PFSK-1 (cell line): Measurements from ENCODE around the gene TRIM47.

Experiments
- POLR2AphosphoS5 ChIP-seq: IDR thresholded peaks from 2 replicates; pipeline ENCODE4 v1.6.1; 2012; ENCODE audit warnings: low read depth, mild to moderate bottlenecking, control low read depth, low read length, moderate library complexity
- REST ChIP-seq, 2 experiments: IDR thresholded peaks; 2 replicates each; pipeline versions ENCODE4 v1.6.1 to v1.8.0; 2011 to 2012; ENCODE audit warnings: low read depth in 2 of 2, low read length in 2 of 2, control low read depth in 1 of 2, inconsistent platforms in 1 of 2, mild to moderate bottlenecking in 1 of 2, moderate library complexity in 1 of 2; ENCODE audit not compliant: insufficient read depth in 1 of 2
- SIN3A ChIP-seq: IDR thresholded peaks from 2 replicates; pipeline ENCODE4 v1.6.1; 2012; ENCODE audit warnings: mild to moderate bottlenecking, low read length, moderate library complexity, borderline replicate concordance; ENCODE audit not compliant: insufficient read depth
- TAF1 ChIP-seq: IDR thresholded peaks from 2 replicates; pipeline ENCODE4 v1.6.1; 2012; ENCODE audit warnings: low read length, control low read depth, borderline replicate concordance; ENCODE audit not compliant: insufficient read depth

GRCh38 chr17:75881678-75882454 lies 3.5 kb upstream of the TRIM47 start:
- TF ChIP-seq TAF1 (no peak), POLR2AphosphoS5 (no peak), SIN3A (no peak), REST (IDR thresholded peaks at IDR 0.05; ENCODE audit: insufficient read depth in 1 of 2, low read depth in 2 of 2, low read length in 2 of 2) (no peak)
